ENCODE measurements around the gene NKTR. TPM values are rescaled to one million over a fixed set of nuclear protein-coding genes. Genes with fewer than 3 reads are reported as not detected.
A peak's percentile ranks its signal among the peaks of the same experiment; 100 is the strongest.
"Not testable (repeated sequence)": the region's sequence is repeated elsewhere in the genome, so short reads cannot be mapped to it uniquely, and the experiment has no call there.

The NKTR gene
- 10 to 100 TPM; 54.1 to 63.9 TPM for total RNA-seq
- long read RNA-seq, partial matches to known transcripts: 5 of 17 reads
- long read RNA-seq, other reads (novel, unspliced or antisense): 11 of 17 reads

DNA sequence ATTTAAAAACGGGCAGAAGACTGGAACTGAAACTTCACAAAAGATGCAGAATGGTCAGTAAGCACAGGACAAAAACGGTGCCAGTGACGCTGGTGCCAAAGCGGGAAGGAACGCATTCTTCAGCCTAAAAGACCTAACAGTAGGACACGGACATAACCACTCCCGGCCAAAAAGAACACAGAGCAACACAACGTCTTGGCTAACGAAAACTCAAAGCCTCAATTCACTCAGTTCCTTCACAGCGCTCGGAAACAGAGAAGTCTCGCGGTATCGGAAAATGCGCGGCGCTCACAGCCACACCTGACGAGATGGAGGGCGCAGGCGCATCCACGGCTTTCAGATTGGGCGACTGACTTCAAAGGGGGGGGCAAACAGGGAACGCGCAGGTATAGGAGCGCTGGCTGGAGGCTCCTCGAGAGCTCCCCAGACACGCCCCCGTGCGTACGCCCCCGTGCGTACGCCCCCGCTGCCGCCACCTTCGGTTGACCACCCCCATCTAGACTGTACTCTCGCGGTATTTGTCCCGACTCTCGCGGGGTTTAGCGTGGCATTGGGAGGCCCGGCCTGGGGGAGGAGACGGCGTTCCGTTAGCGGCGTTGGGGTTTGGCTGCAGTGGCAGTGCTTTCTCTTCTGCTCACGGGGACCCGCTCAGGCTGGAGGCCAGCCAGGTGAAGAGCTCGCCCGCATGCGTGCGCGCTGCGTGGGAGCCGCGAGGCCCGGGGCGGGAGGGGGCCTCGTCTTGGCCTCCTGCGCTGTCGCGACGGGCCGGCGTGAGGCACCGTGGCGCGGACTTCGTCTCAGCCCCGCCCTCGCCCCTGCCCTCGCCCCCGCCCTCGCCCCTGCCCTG is at the start of gene NKTR:
NKTR (plus strand) TSS at position 576 of the 847 bp plus-strand sequence. CDS start 321 bp downstream, outside the sequence.
- intact Hi-C loops (cut with DNase I, micrococcal nuclease): loop anchor here in 1 of 2 donors (10.0 kb wide), 1 partner anchor 144 kb away; no protein-coding TSS in a partner anchor
- ATAC-seq: peak; percentile 90
- peak; percentile 99 for DNase-seq

DNA sequence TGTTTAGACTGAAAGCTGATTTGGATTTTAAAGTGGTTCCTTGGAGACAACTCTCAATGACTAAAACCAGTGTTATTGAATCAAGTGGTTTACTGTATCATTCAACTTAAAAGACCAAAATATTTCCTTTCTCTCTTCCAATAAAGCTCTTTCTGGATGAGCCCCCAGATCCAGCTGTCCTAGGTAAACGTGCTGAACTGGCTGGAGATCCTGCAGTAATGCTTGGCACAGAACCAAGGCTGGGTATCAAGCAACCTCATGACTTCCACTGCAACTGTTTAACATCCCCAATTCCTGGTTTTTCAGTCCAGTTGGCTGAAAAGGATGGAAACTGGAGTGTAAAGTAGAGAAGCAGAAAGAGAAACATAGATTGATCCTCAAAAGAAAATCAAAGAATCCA is 47.7 kb upstream of the NKTR start:
- DNase-seq (no peak), ATAC-seq (no peak)
- intact Hi-C loops (cut with DNase I, micrococcal nuclease): no loop called here

DNA sequence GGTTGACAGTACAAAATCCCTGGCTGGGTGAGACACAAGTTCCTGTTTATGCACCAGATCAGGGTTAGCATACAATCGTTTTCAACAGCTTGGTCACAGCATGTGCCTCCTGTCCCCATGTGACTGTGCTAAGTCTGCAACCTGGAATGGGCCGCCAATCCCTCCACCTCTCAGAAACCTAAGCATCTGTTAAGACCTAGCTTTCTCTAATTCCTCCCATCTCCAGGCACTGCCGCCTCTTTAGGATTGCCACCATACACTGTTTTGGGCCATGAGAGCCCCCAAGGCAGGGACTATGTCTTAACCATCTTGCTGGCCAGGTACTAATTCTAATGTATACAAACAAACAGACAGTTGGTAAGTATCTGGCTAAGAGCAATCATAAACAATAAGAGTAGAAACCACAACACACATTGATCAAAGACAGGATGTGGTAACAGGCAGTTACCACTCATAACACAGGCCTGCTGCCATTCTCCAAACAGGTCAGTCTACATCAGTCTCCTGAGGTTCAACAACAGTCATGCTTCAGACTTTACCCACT is 44.3 kb upstream of the NKTR start:
- ATAC-seq (peak; percentile 22), DNase-seq (no peak)
- intact Hi-C loops (cut with DNase I, micrococcal nuclease): no loop called here

DNA sequence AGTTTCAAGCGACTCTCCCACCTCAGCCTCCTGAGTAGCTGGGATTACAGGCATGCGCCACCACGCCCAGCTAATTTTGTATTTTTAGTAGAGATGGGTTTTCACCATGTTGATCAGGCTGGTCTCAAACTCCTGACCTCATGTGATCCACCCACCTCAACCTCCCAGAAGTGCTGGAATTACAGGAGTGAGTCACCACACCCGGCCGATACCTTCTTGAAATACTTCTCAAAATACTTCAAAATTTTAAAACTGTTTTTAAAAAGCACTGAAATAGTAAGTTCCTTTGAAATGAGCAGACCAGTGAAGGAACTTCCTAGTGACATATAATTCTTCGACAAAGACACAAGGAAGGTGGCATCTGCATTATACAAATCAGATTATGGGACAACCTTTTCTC is 43.7 kb upstream of the NKTR start:
- intact Hi-C loops (cut with DNase I, micrococcal nuclease): not testable (repeated sequence)

DNA sequence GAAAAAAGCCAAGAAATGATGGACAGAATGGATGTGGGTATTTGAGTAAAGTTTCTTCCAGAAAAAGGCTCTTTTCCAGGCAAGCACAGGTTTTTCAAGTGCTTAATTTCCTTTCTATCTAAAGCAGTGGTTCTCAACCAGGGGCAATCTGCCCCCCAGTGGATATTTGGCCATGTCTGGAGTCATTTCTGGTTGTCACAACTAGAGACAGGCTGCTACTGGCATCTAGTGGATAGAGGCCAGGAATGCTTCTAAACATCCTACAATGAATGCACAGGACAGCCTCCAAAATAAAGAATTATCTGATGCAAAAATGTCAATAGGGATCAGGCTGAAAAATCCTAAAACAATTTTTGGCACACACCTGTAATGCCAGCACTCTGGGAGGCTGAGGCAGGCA is 42.6 kb upstream of the NKTR start:
- intact Hi-C loops (cut with DNase I, micrococcal nuclease): no loop called here
- no peak for DNase-seq
- ATAC-seq: peak; percentile 36

More for the DNA sequence above, 43.7 kb upstream of the NKTR start:
- not testable (repeated sequence) for ATAC-seq, DNase-seq

DNA sequence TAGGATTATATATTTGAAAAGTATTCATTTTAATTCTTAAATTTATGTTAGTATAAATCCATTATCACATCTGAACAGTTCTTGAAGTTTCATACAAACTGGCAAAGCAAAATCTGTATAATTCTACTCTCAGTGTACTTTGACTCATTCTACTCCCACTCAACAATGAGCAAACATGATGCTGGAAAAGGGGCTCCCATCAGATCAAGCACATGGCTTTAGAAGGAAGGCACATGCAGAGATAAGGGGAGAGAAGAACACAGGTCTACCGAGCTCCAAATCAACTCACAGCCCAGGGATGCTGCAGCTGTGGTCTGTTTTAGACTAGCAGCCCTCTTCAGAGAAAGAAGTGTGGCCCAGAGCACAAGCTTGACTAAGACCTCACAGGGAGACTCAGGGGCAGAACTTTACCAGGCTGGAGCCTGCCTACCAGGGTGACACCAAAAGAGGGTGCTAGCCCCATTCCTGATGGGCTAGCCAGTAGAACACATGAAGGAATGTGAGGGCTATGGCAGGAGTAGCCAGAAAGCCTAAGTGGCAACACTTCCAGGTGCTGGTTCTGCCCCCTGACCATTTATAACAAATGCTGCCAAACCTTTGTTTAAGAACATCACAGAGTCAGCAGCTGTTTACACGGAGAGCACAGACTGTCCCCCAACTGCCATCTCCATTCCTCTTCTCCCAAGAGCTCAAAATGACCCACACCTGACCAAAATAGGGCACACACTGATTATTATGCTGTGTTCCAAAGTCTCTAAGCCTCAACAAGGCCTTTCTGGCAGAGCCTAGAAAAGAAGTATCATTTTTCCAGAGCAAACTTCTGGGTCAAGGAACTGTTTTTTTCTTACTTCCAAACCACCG is 38.2 kb upstream of the NKTR start:
- DNase-seq (no peak), ATAC-seq (no peak)
- intact Hi-C loops (cut with DNase I, micrococcal nuclease): no loop called here

DNA sequence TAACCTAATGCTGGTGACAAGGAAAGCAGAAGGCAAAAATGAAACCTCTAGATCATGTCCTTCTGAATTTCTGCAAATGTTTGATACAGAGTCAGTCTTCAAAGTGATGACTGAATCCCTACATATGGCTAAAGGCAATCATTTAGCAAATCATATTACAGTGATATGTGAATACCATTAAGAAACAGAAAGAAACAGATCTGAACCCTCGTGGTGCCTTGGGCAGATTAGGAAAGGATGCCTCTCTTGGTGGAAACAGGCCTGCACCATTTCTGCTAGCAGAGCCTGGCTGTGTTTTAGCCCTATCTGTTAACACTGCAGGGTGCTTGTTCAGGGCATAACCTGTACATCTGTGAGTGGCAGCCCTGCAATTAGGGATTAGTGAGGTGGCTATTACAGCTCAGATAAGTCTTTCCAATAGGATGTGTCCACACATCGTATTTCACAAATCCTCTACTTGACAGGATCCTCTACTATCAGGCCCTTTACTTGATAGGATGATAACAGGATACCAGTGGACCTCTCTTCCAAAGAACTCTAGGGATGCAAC is 30.8 kb upstream of the NKTR start:
- intact Hi-C loops (cut with DNase I, micrococcal nuclease): no loop called here
- no peak for DNase-seq
- no peak for ATAC-seq

DNA sequence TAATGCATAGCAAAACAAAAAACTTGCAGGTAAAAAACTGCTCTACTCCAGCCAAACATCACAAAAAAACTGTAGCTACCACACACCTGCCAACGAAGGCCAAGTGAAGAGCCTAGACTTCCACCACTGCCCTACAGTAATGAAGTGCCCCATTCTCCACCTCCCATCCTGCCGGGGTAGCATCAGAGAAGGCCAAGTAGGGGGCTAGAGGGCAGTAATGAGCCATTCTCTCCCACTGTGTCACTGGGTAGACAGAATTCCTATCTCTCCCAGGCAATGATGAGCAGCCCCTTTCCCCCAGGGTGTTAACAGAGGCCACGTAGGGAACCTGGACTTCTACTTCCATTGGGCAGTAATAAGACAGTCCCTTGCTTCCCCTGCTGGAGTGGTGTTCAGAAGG is 28.2 kb upstream of the NKTR start:
- DNase-seq: no peak
- peak; percentile 78 for ATAC-seq
- intact Hi-C loops (cut with DNase I, micrococcal nuclease): no loop called here

DNA sequence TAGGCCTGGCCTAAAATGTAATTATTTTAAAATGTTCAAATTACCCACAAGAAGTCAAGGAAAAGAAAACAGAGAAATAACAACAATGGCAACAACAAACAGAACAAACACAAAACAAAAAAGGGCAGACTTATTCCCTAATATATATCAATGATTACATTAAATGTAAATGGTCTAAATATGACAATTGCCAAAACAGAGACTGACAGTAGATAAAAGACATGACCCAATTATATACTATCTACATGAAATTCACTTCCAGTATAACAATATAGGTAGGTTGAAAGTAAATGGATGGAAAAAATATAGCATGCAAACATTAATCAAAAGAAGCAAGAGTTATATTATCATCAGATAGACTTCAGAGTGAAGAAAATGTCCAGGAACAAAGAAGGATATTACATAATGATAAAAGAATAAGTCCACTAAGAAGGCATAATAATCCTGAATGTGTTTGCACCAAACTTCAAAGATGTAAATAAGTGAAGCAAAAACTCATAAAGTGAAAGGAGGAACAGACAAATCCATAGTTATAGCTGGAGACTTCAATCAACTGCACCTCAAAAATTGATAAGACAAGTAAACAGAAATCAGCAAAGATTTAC is 25.2 kb upstream of the NKTR start:
- no peak for DNase-seq
- ATAC-seq: no peak
- intact Hi-C loops (cut with DNase I, micrococcal nuclease): no loop called here

DNA sequence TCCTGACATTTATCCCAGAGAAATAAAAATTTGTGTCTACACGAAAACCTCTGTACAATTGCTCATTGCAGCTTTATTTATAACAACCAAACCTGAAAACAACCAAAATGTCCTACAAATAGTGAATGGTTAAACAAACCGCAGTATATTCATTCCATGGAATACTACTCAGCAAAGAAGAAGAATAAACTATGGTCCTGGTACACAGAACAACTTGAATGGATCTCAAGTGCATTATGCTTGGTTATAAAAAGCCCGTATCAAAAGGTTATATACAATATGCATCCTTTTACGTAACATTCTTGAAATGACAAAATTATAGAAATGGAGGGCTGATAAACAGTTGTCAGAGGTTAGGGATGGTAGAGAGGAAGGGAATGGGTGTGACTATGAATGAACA is 22.4 kb upstream of the NKTR start:
- DNase-seq (no peak), ATAC-seq (no peak)
- intact Hi-C loops (cut with DNase I, micrococcal nuclease): no loop called here

DNA sequence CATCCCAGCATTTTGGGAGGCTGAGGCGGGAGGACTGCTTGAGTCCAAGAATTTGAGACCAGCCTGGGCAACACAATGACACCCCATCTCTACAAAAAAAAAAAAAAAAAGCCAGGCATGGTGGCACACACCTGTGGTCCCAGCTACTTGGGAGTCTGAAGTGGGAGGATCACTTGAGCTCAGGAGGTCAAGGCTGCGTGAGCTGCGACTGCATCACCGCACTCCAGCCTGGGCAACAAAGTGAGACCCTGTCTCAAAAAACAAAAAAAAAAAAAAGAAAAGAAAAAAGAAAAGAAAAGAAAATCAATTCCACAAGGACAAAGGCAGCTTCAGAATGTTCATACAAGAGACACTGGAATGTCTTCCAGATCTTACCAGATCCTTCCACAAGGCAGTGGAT is 21.1 kb upstream of the NKTR start:
- intact Hi-C loops (cut with DNase I, micrococcal nuclease); DNase-seq; ATAC-seq: not testable (repeated sequence)

DNA sequence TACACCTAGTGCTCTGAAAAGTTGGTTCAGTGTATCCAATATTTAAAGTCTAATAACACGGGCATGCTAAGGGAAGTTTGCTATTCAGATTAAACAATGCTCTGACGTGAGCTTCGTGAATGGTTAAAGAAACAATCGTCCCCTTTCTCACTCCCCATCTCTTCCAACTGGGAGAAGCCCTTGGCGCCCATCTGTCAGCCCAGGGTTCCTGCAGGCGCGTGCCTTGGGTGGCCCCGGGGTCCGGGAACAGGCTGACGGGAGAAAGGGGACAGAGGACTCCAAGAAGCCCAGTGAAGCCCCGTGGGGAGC is 19.1 kb upstream of the NKTR start:
- ATAC-seq (no peak), DNase-seq (no peak)
- intact Hi-C loops (cut with DNase I, micrococcal nuclease): no loop called here

DNA sequence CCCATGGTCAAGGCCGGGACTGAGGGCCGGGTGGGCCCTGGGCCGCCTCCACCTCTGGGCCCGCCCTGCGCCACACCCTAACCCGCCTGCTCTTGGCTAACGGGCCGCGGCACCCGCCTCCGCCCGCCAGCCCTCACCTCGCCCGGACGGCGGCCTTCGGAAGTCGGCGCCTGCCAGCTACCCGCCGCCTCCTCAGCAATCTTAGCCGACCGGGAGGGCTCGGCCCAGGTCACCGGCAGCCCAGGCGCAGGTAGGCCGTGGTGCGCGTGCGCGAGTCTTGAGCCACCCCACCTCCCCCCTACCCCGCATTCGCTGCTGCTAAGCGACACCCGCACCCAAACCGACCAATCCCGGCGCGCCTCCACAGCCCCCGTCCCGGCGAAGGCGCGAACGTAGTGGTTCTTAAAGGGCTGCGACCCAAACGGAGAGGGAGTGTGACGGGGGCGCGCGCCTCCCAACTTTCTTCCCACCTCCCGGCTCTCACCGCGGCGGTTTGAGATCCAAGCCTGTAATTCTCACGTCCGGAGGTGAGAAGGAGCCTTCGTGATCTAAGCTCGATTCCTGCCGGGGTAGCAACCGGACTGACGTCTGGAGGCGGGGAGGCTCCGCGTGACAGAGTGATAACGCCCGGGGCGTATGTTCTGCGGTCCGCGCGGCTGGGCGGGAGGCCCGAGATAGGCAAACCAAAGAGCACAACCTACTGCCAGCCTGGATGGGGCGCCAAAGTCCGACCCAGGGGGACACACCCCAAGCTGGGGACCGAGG is 18.6 kb upstream of the NKTR start, which contains the start of gene SEC22C:
SEC22C (minus strand) TSS at position 259 of the 765 bp plus-strand sequence. CDS start 12,921 bp downstream, outside the sequence.
- ATAC-seq (peak; percentile 92), DNase-seq (peak; percentile 92 to 95)
- intact Hi-C loops (cut with DNase I, micrococcal nuclease): no loop called here

DNA sequence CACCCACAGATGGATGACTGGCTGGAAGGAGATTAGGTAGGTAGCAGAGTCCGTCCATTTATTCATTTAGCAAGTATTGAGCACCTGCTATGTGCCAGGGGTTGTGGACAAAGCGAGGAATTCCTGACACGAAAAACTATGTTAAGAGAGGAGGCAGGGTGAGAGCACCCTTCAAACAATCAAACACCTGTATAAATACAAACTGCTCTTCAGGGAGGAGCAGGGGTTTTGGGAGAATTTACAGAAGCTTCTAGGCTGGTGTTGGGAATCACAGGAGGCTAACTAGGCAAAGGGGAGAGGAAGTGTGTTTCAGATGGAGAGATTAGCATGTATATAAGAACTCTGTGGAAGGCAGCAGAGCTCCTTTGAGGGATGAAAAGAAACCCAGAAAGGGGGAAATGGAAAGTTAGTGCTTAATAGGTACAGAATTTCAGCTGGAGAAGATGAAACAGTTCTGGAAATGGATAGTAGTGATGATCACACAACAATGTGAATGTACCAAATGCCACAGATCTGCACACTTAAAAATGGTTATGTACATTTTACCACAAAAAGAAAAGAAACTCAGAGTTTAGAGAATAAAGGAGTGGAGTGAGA is 17.9 kb upstream of the NKTR start:
- intact Hi-C loops (cut with DNase I, micrococcal nuclease): no loop called here
- ATAC-seq (no peak), DNase-seq (no peak)

DNA sequence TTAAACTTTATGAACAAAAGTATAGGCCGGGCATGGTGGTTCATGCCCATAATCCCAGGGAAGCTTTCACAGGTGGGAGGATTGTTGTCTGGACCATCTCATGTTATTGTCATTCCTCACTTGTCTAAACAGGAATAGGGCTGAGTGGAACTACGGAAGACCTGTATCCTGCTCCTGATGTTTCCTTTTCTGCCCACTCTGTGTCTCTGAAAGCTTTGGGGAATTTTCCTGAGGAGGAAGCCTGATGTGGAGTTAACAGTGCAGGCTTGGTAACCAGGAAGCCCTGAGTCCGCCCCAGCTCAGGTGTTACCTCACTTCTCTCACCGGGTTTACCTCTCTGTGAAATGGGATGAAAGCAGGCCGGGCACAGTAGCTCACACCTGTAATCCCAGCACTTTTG is 11.9 kb upstream of the NKTR start:
- intact Hi-C loops (cut with DNase I, micrococcal nuclease): no loop called here
- DNase-seq (no peak), ATAC-seq (no peak)

DNA sequence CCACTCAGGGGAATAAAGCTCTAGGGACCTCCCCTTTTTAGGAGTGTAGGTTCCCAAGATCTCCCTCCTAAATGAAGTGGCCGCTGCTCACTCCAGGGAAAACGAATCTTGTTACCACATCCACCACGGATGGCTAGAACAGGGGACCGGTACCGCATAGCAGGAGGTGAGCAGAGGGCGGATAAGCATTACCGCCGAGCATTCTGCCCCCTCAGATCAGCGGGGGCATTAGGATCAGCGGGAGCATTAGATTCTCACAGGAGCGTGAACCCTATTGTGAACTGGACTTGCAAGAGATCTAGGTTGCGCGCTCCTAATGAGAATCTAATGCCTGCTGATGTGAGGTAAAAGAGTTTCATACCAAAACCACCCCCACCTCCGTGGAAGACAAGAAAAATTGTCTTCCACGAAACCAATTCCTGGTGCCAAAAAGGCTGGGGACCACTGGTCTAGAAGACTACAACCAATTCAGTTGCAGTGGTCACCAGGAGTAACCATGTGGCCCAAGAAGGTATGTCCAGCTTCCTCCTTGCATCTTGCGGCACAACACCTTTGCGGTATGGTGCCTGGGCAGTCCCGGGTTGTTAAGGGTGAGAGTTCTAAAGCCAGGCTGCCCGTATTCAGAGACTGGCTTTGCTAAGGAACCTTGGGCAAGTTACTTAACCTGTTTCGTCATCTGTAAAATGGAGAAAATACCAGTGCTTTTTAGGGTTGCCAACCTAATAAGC is 10.9 kb upstream of the NKTR start:
- ATAC-seq (no peak), DNase-seq (no peak)
- intact Hi-C loops (cut with DNase I, micrococcal nuclease): no loop called here

Measured in left colon (tissue), 2 donors.